GM12874 (cell line): Measurements from ENCODE around the gene SHANK2.

Source experiments
- TF ChIP-seq, protein P1 (sequence below): IDR thresholded peaks from 2 replicates; pipeline ENCODE4 v1.5.1; 2011; ENCODE audit warnings: low read depth, mild to moderate bottlenecking, control low read depth, low read length, moderate library complexity; ENCODE audit not compliant: insufficient read depth

Gene SHANK2

DNA sequence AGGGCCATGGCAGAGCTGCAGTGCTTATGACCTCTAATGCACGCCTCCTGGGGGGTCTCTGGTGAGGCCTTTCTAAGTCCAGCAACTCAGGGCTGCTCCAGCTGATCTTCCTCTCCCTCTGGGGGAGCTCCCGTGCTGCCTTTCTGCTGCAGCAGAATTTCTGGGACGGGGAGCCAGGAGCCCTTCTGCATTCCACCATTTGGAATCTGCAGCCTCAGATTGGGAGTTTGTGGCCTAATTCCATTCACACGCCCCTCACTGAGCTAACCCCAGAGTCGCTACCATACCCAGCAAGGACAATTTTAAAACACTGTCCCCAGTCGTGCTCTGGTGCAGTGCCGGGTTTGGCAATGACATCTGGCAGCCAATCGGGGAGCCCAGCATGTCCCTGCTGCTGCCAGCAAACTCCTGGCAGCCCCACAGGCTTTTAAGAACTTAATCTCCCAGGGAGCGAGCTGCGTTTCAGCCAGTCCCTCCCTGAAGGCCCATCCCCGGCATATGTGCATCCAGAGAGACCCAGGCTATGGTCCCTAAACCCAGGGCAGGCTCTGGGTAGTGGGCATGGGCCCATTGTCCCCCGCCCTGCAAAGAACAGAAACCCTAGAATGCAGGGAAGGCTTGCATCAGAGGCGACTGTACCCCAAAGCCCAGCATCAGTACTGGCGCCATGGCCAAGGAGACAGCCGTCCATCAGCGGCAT is 4.7 kb downstream of the SHANK2 start:
- TF ChIP-seq, protein P1, sequence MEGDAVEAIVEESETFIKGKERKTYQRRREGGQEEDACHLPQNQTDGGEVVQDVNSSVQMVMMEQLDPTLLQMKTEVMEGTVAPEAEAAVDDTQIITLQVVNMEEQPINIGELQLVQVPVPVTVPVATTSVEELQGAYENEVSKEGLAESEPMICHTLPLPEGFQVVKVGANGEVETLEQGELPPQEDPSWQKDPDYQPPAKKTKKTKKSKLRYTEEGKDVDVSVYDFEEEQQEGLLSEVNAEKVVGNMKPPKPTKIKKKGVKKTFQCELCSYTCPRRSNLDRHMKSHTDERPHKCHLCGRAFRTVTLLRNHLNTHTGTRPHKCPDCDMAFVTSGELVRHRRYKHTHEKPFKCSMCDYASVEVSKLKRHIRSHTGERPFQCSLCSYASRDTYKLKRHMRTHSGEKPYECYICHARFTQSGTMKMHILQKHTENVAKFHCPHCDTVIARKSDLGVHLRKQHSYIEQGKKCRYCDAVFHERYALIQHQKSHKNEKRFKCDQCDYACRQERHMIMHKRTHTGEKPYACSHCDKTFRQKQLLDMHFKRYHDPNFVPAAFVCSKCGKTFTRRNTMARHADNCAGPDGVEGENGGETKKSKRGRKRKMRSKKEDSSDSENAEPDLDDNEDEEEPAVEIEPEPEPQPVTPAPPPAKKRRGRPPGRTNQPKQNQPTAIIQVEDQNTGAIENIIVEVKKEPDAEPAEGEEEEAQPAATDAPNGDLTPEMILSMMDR = no peak

DNA sequence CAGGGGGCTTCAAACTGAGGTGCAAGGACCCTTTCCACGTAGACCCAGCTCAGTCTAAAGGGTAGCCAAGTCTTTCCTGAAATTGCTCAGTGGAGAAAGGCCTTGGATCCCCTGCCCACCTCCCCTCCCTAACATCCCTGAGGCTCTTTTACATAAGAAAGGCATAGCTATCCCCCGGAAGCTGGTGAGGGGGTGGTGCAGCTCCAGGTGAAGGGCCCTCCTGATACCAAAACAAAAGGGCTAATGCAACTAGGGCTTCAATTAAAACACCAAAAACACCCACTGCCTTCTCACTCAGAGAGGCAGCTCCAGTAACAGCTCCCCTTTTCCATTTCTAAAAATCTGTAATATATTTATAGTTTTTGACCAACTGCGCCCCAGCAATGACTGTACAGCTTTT is 5.8 kb downstream of the SHANK2 start:
- TF ChIP-seq, protein P1 = no peak

DNA sequence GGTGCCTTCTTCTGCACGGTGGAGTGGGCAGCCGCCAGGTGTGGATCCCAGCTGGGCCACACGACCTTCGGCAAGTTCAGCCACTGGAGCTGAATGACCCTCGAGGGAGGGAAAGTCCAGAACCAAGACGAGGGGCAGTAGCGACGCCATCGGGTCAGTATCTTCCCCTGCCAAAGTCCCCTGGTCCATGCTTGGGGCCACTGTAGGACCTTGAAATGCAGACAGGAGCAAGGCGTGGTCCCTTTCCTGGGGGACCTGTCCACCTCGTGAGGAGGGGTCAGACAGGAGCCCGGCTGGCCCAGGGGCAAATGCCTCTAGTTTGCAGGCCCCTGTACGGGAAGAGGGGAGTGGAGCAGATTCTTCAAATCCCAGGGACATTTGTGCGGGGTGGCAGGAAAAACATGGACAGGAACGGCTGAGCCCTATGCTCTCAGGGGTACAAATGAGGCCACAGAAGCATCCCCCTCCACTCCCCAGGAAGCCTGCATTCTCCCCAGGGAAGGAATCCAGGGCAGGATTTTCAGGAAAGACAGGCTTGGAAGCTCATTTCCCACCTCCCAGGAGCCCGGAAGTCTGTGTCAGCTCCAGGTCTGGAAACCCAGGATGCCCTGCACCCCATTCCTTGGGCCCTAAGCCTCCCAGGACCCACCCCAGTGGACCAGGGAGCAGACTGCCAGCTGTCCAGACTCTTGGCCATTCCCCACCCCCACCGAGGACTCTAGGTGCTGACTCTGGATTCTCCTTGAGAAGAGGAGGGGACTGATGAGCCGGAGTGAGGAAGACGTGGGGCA is 6.6 kb downstream of the SHANK2 start:
- TF ChIP-seq, protein P1 = no peak

DNA sequence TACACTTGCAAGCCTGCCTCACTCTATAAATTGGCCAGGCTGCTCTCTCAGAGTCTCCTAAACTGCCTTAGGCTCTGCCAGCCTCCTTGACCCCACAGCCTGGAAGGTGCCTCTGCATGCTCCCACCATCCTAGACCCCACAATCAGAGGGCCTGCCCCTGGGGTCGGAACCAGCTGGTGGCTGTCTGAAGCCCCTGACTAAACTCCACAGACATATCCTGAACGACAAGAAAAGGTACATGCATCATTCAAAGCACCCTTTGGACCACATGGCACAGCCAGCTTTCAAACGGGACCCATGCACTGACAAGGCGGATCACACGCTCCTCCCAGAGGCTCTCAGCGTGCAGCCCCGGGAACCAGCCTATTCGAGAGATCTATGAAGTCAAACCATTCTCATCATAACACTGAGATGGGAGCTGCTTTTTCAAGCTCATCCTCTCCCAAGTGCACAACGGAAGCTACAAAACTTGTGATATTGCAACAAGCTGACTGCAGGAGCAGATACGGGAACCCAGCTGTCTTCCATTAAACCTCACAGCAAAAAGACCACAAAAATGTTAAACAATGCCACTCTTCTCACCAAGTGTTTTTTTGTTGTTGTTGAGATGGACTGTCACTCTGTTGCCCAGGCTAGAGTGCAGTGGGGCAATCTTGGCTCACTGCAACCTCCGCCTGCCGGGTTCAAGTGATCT is 8.1 kb downstream of the SHANK2 start:
- TF ChIP-seq, protein P1 = no peak

DNA sequence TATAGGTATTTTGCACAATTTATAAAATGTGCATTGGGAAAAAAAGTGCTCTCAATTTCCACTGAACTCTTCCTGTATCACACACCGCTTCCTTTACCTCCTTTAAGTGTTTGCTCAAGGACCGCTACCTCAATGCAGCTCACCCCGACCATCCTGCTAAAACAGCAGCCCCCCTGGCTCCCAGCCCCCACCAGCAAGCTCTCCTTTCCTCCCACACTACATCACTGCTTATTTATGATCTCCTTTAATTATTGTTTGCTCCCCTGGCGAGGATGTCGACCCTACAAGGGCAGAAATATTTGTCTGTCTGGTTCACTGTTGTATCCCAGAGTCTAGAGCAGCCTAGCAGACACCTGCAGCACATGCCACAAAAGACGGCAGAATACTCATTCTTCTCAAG is 10.0 kb downstream of the SHANK2 start:
- TF ChIP-seq, protein P1 = no peak

DNA sequence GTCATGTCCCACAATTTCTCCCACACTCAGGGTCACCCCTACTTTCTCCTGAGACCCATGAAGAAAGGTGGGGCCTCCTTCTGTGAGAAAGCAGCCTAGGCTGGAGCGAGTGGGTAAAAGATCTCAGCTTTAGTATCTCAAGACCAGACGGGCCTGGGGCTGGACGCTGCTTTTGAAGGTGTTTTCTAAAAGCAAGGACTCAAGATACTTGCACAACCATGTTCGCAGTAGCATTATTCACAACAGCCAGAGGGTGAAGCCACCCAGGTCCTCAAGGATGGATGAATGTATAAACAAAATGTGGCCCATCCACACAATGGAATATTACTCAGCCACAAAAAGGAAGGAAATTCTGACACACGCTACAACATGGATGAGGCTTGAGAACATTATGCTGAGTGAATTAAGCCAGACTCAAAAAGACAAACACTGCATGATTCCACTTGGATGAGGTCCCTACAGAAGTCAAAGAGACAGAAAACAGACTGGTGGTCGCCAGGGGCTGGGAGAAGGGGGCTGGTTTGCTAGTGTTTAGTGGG is 10.6 kb downstream of the SHANK2 start:
- TF ChIP-seq, protein P1 = no peak
